HCT116 (cell line): Measurements from ENCODE around the gene FAM3B. TPM values are rescaled to one million over a fixed set of nuclear protein-coding genes. Genes with fewer than 3 reads are reported as not detected.

Experiments
- ATAC-seq: fragments of 200-7000 bp; cut with Tn5 transposase; 2 replicates; pipeline ENCODE4 v1.9.1; 2020; ENCODE audit warnings: mild to moderate bottlenecking, moderate library complexity
- BruUV-seq: library from RNA; stranded (reverse); fragments of 400-500 nt; replicated peaks from 2 replicates; lab custom pipeline; 2021; lab: Mats Ljungman, UMichigan
- CTCF ChIA-PET: fragments of 300-600 bp; sonication (Branson Sonifier 250); formaldehyde crosslinking; loops from one replicate; lab custom pipeline; 2021; ENCODE audit warnings: antibody characterized with exemption; lab: Charles Lee
- POLR2A ChIA-PET: fragments of 300-600, 350-600 bp; sonication (Branson Sonifier 250); formaldehyde crosslinking; loops from one replicate; lab custom pipeline; 2021; ENCODE audit warnings: antibody characterized with exemption; lab: Charles Lee
- RAD21 ChIA-PET, 2 experiments: fragments of 300-600 bp; sonication (Branson Sonifier 250); formaldehyde crosslinking; loops; one replicate each; lab custom pipeline; 2023; ENCODE audit warnings: low total read pairs in 2 of 2; ENCODE audit not compliant: uncharacterized antibody in 2 of 2, unreplicated experiment in 2 of 2, low non-redundant PET in 1 of 2; lab: Charles Lee
- DNase-seq: peaks from one replicate; pipeline ENCODE4 v3.0.0-alpha.2; 2010; ENCODE audit warnings: low read depth, low spot score
- H2AFZ ChIP-seq: fragments of 200-600 bp; shearing (Covaris generic), sonication (generic); 2 replicates; pipeline ENCODE4 v1.6.1; 2017; ENCODE audit warnings: low read depth, mixed run types, mixed read lengths, antibody characterized with exemption, low read length; ENCODE audit not compliant: poor library complexity, severe bottlenecking
- H3K27ac ChIP-seq: 2 replicates; pipeline ENCODE4 v1.5.1; 2012; ENCODE audit warnings: low read depth, low read length
- H3K27me3 ChIP-seq: fragments of 200-600 bp; sonication (generic); 2 replicates; pipeline ENCODE4 v1.6.1; 2016; ENCODE audit warnings: mixed run types, low read length, mixed read lengths; ENCODE audit not compliant: insufficient read depth
- H3K36me3 ChIP-seq, 2 experiments: fragments of 200-500 bp in 1 of 2; fragments of 200-600 bp in 1 of 2; sonication (Bioruptor generic) in 1 of 2; sonication (generic) in 1 of 2; 2 replicates each; pipeline versions ENCODE4 v1.5.1 to v1.6.1; 2014 to 2016; ENCODE audit warnings: low read length in 2 of 2, inconsistent platforms in 1 of 2, mixed read lengths in 1 of 2, mixed run types in 1 of 2; ENCODE audit not compliant: insufficient read depth in 2 of 2, control insufficient read depth in 1 of 2
- H3K4me1 ChIP-seq, 2 experiments: fragments of 200-600 bp in 1 of 2; sonication (generic) in 1 of 2; 2 replicates each; pipeline versions ENCODE4 v1.5.1 to v1.6.1; 2012 to 2017; ENCODE audit warnings: low read length in 2 of 2, inconsistent platforms in 1 of 2, mild to moderate bottlenecking in 1 of 2, mixed read lengths in 1 of 2, mixed run types in 1 of 2, moderate library complexity in 1 of 2; ENCODE audit not compliant: insufficient read depth in 2 of 2, control insufficient read depth in 1 of 2
- H3K4me2 ChIP-seq: fragments of 200-600 bp; sonication (generic); 2 replicates; pipeline ENCODE4 v1.6.1; 2017; ENCODE audit warnings: mixed run types, low read length, mixed read lengths
- H3K4me3 ChIP-seq, 2 experiments: fragments of 200-600 bp in 1 of 2; sonication (generic) in 1 of 2; replicated peaks in 1 of 2; 2 replicates each; pipeline ENCODE4 v1.5.1; 2011 to 2016; ENCODE audit warnings: low read length in 2 of 2, control low read depth in 1 of 2, low read depth in 1 of 2, mild to moderate bottlenecking in 1 of 2, mixed read lengths in 1 of 2, mixed run types in 1 of 2
- H3K79me2 ChIP-seq: fragments of 200-600 bp; sonication (generic); 2 replicates; pipeline ENCODE4 v1.6.1; 2017; ENCODE audit warnings: mild to moderate bottlenecking, mixed run types, low read length, moderate library complexity, mixed read lengths; ENCODE audit not compliant: insufficient read depth
- H3K9ac ChIP-seq: fragments of 200-600 bp; sonication (generic); 2 replicates; pipeline ENCODE4 v1.6.1; 2016; ENCODE audit warnings: low read length, mixed read lengths
- H3K9me2 ChIP-seq: fragments of 200-600 bp; sonication (generic), shearing (Covaris generic); 2 replicates; pipeline ENCODE4 v1.6.1; 2017; ENCODE audit warnings: mixed run types, mild to moderate bottlenecking, moderate library complexity; ENCODE audit not compliant: insufficient read depth
- H3K9me3 ChIP-seq, 2 experiments: fragments of 200-500 bp in 1 of 2; fragments of 200-600 bp in 1 of 2; sonication (Bioruptor generic) in 1 of 2; sonication (generic) in 1 of 2; 2 replicates each; pipeline ENCODE4 v1.6.1; 2014 to 2017; ENCODE audit warnings: low read length in 2 of 2, mixed read lengths in 2 of 2, inconsistent platforms in 1 of 2, low read depth in 1 of 2, mild to moderate bottlenecking in 1 of 2, mixed run types in 1 of 2, moderate library complexity in 1 of 2; ENCODE audit not compliant: control insufficient read depth in 1 of 2, insufficient read depth in 1 of 2
- H4K20me1 ChIP-seq: fragments of 200-600 bp; sonication (generic), shearing (Covaris generic); 2 replicates; pipeline ENCODE4 v1.6.1; 2017; ENCODE audit warnings: mixed run types, mild to moderate bottlenecking, moderate library complexity; ENCODE audit not compliant: insufficient read depth
- CBX3 ChIP-seq: IDR thresholded peaks from 2 replicates; pipeline ENCODE4 v1.6.1; 2012; ENCODE audit warnings: low read depth
- EGR1 ChIP-seq: IDR thresholded peaks from 2 replicates; pipeline ENCODE4 v1.6.1; 2012; ENCODE audit warnings: low read depth
- ELF1 ChIP-seq: IDR thresholded peaks from 2 replicates; pipeline ENCODE4 v1.6.1; 2012; ENCODE audit warnings: low read depth, borderline replicate concordance
- EZH2 ChIP-seq: fragments of 200-600 bp; sonication (generic); IDR thresholded peaks from 2 replicates; pipeline ENCODE4 v1.6.1; 2017; ENCODE audit warnings: antibody characterized with exemption, mixed run types
- EZH2phosphoT487 ChIP-seq: fragments of 200-600 bp; IDR thresholded peaks from 2 replicates; pipeline ENCODE4 v1.6.1; 2018; ENCODE audit warnings: antibody characterized with exemption, borderline replicate concordance
- JUND ChIP-seq: IDR thresholded peaks from 2 replicates; pipeline ENCODE4 v1.6.1; 2012
- POLR2A ChIP-seq: IDR thresholded peaks from 2 replicates; pipeline ENCODE4 v1.7.0; 2011; ENCODE audit warnings: borderline replicate concordance; ENCODE audit not compliant: insufficient read depth, insufficient read length; ENCODE audit errors: extremely low read depth
- POLR2AphosphoS5 ChIP-seq: IDR thresholded peaks from 2 replicates; pipeline ENCODE4 v1.6.1; 2011; ENCODE audit warnings: mild to moderate bottlenecking, low read depth, low read length, moderate library complexity
- RAD21 ChIP-seq: IDR thresholded peaks from 2 replicates; pipeline ENCODE4 v1.6.1; 2012; ENCODE audit warnings: low read depth, mild to moderate bottlenecking
- SIN3A ChIP-seq: IDR thresholded peaks from 2 replicates; pipeline ENCODE4 v1.6.1; 2012; ENCODE audit warnings: low read depth
- SRF ChIP-seq: IDR thresholded peaks from 2 replicates; pipeline ENCODE4 v1.6.1; 2012; ENCODE audit warnings: low read depth
- TCF7L2 ChIP-seq: IDR thresholded peaks from 2 replicates; pipeline ENCODE4 v1.7.0; 2011; ENCODE audit warnings: borderline replicate concordance, inconsistent platforms; ENCODE audit not compliant: insufficient read depth, insufficient read length; ENCODE audit errors: extremely low read depth
- ZFX ChIP-seq: fragments of 450-650 bp; IDR thresholded peaks from 2 replicates; pipeline ENCODE4 v1.6.1; 2017
- intact Hi-C: fragments of 100-400 bp; cut with micrococcal nuclease; formaldehyde crosslinking; loops from 2 replicates; pipeline ENCODE4 v1.10.0; 2022
- total RNA-seq: library from RNA; stranded (reverse); gene quantifications from one replicate; pipeline ENCODE4 v1.2.1, GENCODE V29; 2021; ENCODE audit not compliant: unreplicated experiment
- TF ChIP-seq, protein P1 (sequence below): IDR thresholded peaks from 2 replicates; pipeline ENCODE4 v1.6.1; 2012
- TF ChIP-seq, protein P2 (sequence below): IDR thresholded peaks from 2 replicates; pipeline ENCODE4 v1.6.1; 2011; ENCODE audit warnings: mild to moderate bottlenecking, low read length, moderate library complexity; ENCODE audit not compliant: insufficient replicate concordance; ENCODE audit errors: extremely low read depth
- TF ChIP-seq, protein P3 (sequence below): IDR thresholded peaks from 2 replicates; pipeline ENCODE4 v1.6.1; 2012; ENCODE audit warnings: low read depth

The FAM3B gene
- total RNA-seq, 1 experiment from 2014 or later, result not detected

DNA sequence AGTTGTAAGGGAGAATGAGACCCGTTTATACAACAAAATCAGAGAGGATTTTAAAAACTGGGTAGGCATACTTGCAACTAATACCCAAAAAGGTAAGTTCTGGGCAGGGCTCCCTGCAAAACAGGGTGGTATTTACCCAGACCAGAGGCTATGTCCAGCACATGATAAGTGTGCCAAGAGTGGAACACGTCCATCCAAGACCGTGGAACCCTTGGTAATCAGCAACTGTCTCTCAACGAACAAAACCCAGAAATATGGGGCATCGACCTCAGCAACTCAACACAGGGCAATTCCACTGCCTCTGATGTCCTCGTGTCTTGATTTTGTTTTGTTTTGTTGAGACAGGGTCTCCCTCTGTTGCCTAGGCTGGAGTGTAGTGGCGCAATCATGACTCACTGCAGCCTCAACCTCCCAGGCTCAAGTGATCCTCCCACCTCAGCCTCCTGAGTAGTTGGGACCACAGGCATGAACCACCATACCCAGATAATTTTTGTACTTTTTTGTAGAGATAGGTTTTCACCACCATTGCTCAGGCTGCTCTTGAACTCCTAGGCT, 82.7 kb downstream of the FAM3B start:
- Histone ChIP-seq H3K4me3 (no peak overlapping the region), H3K27ac (no peak overlapping the region), H3K4me2 (no peak overlapping the region), H3K9ac (no peak overlapping the region), H3K36me3 (no peaks in the 10 kb centered on the region), H4K20me1 (no peaks in the 10 kb centered on the region), H3K27me3 (peaks cover 60% of the 10 kb centered on the region), H3K79me2 (no peaks in the 10 kb centered on the region), H2AFZ (no peak overlapping the region), H3K4me1 (no peaks in the 10 kb centered on the region), H3K9me2 (no peaks in the 10 kb centered on the region), H3K9me3 (no peaks in the 10 kb centered on the region)
- intact Hi-C loops, result no loop called here
- TF ChIP-seq SRF (no peak), SIN3A (no peak), ELF1 (no peak), ZFX (no peak), CBX3 (no peak), EZH2phosphoT487 (no peak), TCF7L2 (no peak)
- TF ChIP-seq, protein P1, sequence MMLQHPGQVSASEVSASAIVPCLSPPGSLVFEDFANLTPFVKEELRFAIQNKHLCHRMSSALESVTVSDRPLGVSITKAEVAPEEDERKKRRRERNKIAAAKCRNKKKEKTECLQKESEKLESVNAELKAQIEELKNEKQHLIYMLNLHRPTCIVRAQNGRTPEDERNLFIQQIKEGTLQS, result no peak
- DNase-seq (no peak), ATAC-seq (no peak)
- CTCF ChIA-PET, result no interaction called here
- RAD21 ChIA-PET, result no interaction called here
- no TSS peak for BruUV-seq
- POLR2A ChIA-PET, result no interaction called here

DNA sequence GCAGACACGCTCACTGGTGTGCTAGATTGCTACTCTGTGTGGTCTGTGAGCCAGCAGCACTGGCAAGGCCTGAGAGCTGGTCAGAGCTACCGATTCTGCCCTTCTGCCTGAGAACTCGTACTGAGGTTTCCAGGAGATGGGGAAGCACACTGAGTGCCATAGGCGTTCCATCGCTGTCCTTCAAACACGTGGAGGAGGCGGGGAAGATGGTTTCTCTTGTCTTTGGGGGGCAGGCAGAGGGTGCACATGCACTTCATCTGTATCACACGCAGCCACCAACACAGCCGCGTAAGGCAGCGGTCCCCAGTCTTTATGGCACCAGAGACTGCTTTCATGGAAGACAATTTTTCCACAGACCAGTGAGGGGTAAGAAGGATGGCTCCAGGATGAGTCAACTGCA, 85.6 kb downstream of the FAM3B start:
- CTCF ChIA-PET, result no interaction called here
- BruUV-seq, result no TSS peak

More for the DNA sequence above, 85.6 kb downstream of the FAM3B start:
- ATAC-seq (no peak), DNase-seq (no peak)
- ChIA-PET POLR2A (no interaction called here), RAD21 (no interaction called here)
- Histone ChIP-seq H3K9me3 (no peaks in the 10 kb centered on the region), H3K36me3 (no peaks in the 10 kb centered on the region), H3K4me2 (no peak overlapping the region), H3K4me3 (no peak overlapping the region), H3K27ac (no peak overlapping the region), H4K20me1 (no peaks in the 10 kb centered on the region), H3K4me1 (no peaks in the 10 kb centered on the region), H3K79me2 (no peaks in the 10 kb centered on the region), H3K9me2 (no peaks in the 10 kb centered on the region), H2AFZ (no peak overlapping the region), H3K27me3 (peaks cover 45% of the 10 kb centered on the region; the same call in 1 of the 2 replicates), H3K9ac (no peak overlapping the region)
- TF ChIP-seq SIN3A (no peak), ZFX (no peak), POLR2AphosphoS5 (no peak), JUND (no peak), EGR1 (no peak), EZH2 (no peak), POLR2A (no peak), RAD21 (no peak), CBX3 (no peak)
- TF ChIP-seq, protein P2, sequence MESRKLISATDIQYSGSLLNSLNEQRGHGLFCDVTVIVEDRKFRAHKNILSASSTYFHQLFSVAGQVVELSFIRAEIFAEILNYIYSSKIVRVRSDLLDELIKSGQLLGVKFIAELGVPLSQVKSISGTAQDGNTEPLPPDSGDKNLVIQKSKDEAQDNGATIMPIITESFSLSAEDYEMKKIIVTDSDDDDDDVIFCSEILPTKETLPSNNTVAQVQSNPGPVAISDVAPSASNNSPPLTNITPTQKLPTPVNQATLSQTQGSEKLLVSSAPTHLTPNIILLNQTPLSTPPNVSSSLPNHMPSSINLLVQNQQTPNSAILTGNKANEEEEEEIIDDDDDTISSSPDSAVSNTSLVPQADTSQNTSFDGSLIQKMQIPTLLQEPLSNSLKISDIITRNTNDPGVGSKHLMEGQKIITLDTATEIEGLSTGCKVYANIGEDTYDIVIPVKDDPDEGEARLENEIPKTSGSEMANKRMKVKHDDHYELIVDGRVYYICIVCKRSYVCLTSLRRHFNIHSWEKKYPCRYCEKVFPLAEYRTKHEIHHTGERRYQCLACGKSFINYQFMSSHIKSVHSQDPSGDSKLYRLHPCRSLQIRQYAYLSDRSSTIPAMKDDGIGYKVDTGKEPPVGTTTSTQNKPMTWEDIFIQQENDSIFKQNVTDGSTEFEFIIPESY, result no peak
- TF ChIP-seq, protein P3, sequence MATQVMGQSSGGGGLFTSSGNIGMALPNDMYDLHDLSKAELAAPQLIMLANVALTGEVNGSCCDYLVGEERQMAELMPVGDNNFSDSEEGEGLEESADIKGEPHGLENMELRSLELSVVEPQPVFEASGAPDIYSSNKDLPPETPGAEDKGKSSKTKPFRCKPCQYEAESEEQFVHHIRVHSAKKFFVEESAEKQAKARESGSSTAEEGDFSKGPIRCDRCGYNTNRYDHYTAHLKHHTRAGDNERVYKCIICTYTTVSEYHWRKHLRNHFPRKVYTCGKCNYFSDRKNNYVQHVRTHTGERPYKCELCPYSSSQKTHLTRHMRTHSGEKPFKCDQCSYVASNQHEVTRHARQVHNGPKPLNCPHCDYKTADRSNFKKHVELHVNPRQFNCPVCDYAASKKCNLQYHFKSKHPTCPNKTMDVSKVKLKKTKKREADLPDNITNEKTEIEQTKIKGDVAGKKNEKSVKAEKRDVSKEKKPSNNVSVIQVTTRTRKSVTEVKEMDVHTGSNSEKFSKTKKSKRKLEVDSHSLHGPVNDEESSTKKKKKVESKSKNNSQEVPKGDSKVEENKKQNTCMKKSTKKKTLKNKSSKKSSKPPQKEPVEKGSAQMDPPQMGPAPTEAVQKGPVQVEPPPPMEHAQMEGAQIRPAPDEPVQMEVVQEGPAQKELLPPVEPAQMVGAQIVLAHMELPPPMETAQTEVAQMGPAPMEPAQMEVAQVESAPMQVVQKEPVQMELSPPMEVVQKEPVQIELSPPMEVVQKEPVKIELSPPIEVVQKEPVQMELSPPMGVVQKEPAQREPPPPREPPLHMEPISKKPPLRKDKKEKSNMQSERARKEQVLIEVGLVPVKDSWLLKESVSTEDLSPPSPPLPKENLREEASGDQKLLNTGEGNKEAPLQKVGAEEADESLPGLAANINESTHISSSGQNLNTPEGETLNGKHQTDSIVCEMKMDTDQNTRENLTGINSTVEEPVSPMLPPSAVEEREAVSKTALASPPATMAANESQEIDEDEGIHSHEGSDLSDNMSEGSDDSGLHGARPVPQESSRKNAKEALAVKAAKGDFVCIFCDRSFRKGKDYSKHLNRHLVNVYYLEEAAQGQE, result no peak
- intact Hi-C loops, result no loop called here
